ENCODE results near the gene REC114. TPM values are rescaled to one million over a fixed set of nuclear protein-coding genes. Genes with fewer than 3 reads are reported as not detected.
"Not testable (repeated sequence)": the region's sequence is repeated elsewhere in the genome, so short reads cannot be mapped to it uniquely, and the experiment has no call there.

The REC114 gene
- total RNA-seq, 1 experiment from 2014 or later = not detected

- Histone ChIP-seq H3K27ac (ENCODE audit: low read depth, low read length) (no peak overlapping the region), H4K20me1 (ENCODE audit: insufficient read depth) (no peaks in the 10 kb centered on the region), H3K4me2 (ENCODE audit: low read length) (no peak overlapping the region), H2AFZ (ENCODE audit: low read depth, low read length, poor library complexity, severe bottlenecking) (no peak overlapping the region), H3K9me2 (ENCODE audit: insufficient read depth) (no peaks in the 10 kb centered on the region), H3K4me1 (ENCODE audit: control insufficient read depth in 1 of 2, insufficient read depth in 2 of 2, low read length in 2 of 2) (no peaks in the 10 kb centered on the region), H3K9me3 (ENCODE audit: control insufficient read depth in 1 of 2, insufficient read depth in 1 of 2, low read depth in 1 of 2, low read length in 2 of 2) (no peaks in the 10 kb centered on the region), H3K9ac (ENCODE audit: low read length) (no peak overlapping the region), H3K36me3 (ENCODE audit: control insufficient read depth in 1 of 2, insufficient read depth in 2 of 2, low read length in 2 of 2) (no peaks in the 10 kb centered on the region), H3K27me3 (ENCODE audit: insufficient read depth, low read length) (peaks cover 8% of the 10 kb centered on the region), H3K79me2 (ENCODE audit: insufficient read depth, low read length) (no peaks in the 10 kb centered on the region), H3K4me3 (replicated peaks in 1 of 2; ENCODE audit: low read depth in 1 of 2, low read length in 2 of 2) (no peak overlapping the region)
- DNase-seq (ENCODE audit: low read depth, low spot score) (no peak), ATAC-seq (no peak)
- no TSS peak for BruUV-seq (replicated peaks)
- CTCF ChIA-PET = no interaction called here
- RAD21 ChIA-PET (ENCODE audit: low non-redundant PET in 1 of 2, low total read pairs in 2 of 2, uncharacterized antibody in 2 of 2, unreplicated experiment in 2 of 2) = no interaction called here
- intact Hi-C loops (cut with micrococcal nuclease) = no loop called here
- POLR2A ChIA-PET = no interaction called here
- no peak for TF ChIP-seq ELF1 (IDR thresholded peaks at IDR 0.05; ENCODE audit: borderline replicate concordance, low read depth)
- TF ChIP-seq YY1 (IDR thresholded peaks at IDR 0.05; ENCODE audit: extremely low read depth, insufficient replicate concordance, low read depth, low read length) = no peak
- TF ChIP-seq, protein P1, sequence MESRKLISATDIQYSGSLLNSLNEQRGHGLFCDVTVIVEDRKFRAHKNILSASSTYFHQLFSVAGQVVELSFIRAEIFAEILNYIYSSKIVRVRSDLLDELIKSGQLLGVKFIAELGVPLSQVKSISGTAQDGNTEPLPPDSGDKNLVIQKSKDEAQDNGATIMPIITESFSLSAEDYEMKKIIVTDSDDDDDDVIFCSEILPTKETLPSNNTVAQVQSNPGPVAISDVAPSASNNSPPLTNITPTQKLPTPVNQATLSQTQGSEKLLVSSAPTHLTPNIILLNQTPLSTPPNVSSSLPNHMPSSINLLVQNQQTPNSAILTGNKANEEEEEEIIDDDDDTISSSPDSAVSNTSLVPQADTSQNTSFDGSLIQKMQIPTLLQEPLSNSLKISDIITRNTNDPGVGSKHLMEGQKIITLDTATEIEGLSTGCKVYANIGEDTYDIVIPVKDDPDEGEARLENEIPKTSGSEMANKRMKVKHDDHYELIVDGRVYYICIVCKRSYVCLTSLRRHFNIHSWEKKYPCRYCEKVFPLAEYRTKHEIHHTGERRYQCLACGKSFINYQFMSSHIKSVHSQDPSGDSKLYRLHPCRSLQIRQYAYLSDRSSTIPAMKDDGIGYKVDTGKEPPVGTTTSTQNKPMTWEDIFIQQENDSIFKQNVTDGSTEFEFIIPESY (IDR thresholded peaks at IDR 0.05; ENCODE audit: extremely low read depth, insufficient replicate concordance, low read length) = no peak
- TF ChIP-seq JUND (IDR thresholded peaks at IDR 0.05) = no peak
- no peak for TF ChIP-seq RAD21 (IDR thresholded peaks at IDR 0.05; ENCODE audit: low read depth)
- no peak for TF ChIP-seq SP1 (IDR thresholded peaks at IDR 0.05; ENCODE audit: low read depth)
- TF ChIP-seq CEBPB (IDR thresholded peaks at IDR 0.05; ENCODE audit: low read depth) = no peak
- TF ChIP-seq SIN3A (IDR thresholded peaks at IDR 0.05; ENCODE audit: low read depth) = no peak
- no peak for TF ChIP-seq POLR2A (IDR thresholded peaks at IDR 0.05; ENCODE audit: borderline replicate concordance, extremely low read depth, insufficient read depth, insufficient read length)
- no peak for TF ChIP-seq EZH2 (IDR thresholded peaks at IDR 0.05)
- no peak for TF ChIP-seq POLR2AphosphoS5 (IDR thresholded peaks at IDR 0.05; ENCODE audit: low read depth, low read length)
- TF ChIP-seq ATF3 (IDR thresholded peaks at IDR 0.05) = no peak
- no peak for TF ChIP-seq FOSL1 (IDR thresholded peaks at IDR 0.05; ENCODE audit: low read depth)
- TF ChIP-seq REST (IDR thresholded peaks at IDR 0.05; ENCODE audit: low read depth) = no peak
- TF ChIP-seq, protein P2, sequence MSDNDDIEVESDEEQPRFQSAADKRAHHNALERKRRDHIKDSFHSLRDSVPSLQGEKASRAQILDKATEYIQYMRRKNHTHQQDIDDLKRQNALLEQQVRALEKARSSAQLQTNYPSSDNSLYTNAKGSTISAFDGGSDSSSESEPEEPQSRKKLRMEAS (IDR thresholded peaks at IDR 0.05) = no peak
- TF ChIP-seq ZNF274 (IDR thresholded peaks at IDR 0.05; ENCODE audit: low read depth, low read length) = no peak
- no peak for TF ChIP-seq ZFX (IDR thresholded peaks at IDR 0.05)
Measured at GRCh38 chr15:73426323-73426994, 16.5 kb upstream of the REC114 start.

DNA sequence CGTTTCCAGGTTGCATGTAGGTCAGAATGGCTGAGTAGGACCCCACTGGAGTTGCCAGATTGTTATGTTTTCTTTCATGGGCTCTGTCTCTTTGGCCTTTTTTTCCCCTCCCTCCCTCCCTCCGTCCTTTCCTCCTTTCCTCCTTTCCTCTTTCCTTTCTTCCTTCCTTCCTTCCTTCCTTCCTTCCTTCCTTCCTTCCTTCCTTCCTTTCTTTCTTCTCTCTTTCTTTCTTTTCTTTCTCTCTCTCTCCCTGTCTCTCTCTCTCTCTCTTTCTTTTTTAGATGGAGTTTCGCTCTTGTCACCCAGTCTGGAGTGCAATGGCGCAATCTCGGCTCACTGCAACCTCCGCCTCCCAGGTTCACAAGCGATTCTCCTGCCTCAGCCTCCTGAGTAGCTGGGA, 11.6 kb upstream of the REC114 start:
- ATAC-seq; BruUV-seq (replicated peaks); DNase-seq (ENCODE audit: low read depth, low spot score); H3K79me2 ChIP-seq (ENCODE audit: insufficient read depth, low read length); RAD21 ChIA-PET (ENCODE audit: low non-redundant PET in 1 of 2, low total read pairs in 2 of 2, uncharacterized antibody in 2 of 2, unreplicated experiment in 2 of 2); POLR2A ChIA-PET; H3K36me3 ChIP-seq (ENCODE audit: control insufficient read depth in 1 of 2, insufficient read depth in 2 of 2, low read length in 2 of 2); CTCF ChIA-PET; H3K4me2 ChIP-seq (ENCODE audit: low read length); H3K9me2 ChIP-seq (ENCODE audit: insufficient read depth); H3K9ac ChIP-seq (ENCODE audit: low read length); intact Hi-C loops (cut with micrococcal nuclease); H2AFZ ChIP-seq (ENCODE audit: low read depth, low read length, poor library complexity, severe bottlenecking); H3K4me1 ChIP-seq (ENCODE audit: control insufficient read depth in 1 of 2, insufficient read depth in 2 of 2, low read length in 2 of 2); H3K4me3 ChIP-seq (replicated peaks in 1 of 2; ENCODE audit: low read depth in 1 of 2, low read length in 2 of 2); H3K27ac ChIP-seq (ENCODE audit: low read depth, low read length); H4K20me1 ChIP-seq (ENCODE audit: insufficient read depth); H3K9me3 ChIP-seq (ENCODE audit: control insufficient read depth in 1 of 2, insufficient read depth in 1 of 2, low read depth in 1 of 2, low read length in 2 of 2): not testable (repeated sequence)
- H3K27me3 ChIP-seq (ENCODE audit: insufficient read depth, low read length) = peaks cover 16% of the 10 kb centered on the region; the same call in 1 of the 2 replicates
